SU-DHL-6 (cell line): ENCODE results near the gene MSANTD1.

ENCODE experiments used
- H2AFZ ChIP-seq: fragments of 200-600 bp; sonication (generic); 2 replicates; pipeline ENCODE4 v1.6.1; 2014; ENCODE audit warnings: low read depth, mild to moderate bottlenecking, moderate library complexity, mixed read lengths, antibody characterized with exemption, low read length; ENCODE audit not compliant: severe bottlenecking
- H3F3A ChIP-seq: fragments of 200-600 bp; shearing (Covaris generic); 2 replicates; pipeline ENCODE4 v1.6.0; 2016; ENCODE audit warnings: antibody characterized with exemption, mild to moderate bottlenecking; ENCODE audit not compliant: insufficient read depth
- H3K27ac ChIP-seq: fragments of 200-600 bp; sonication (generic); 2 replicates; pipeline ENCODE4 v1.5.1; 2016; ENCODE audit warnings: low read depth, mild to moderate bottlenecking, low read length, moderate library complexity, mixed read lengths
- H3K27me3 ChIP-seq: fragments of 200-600 bp; sonication (generic), shearing (Covaris generic); 2 replicates; pipeline ENCODE4 v1.6.0; 2014; ENCODE audit warnings: mild to moderate bottlenecking, low read length
- H3K36me3 ChIP-seq: fragments of 200-600 bp; sonication (generic); 2 replicates; pipeline ENCODE4 v1.6.1; 2014; ENCODE audit warnings: mild to moderate bottlenecking, low read length, mixed read lengths
- H3K4me2 ChIP-seq: fragments of 300-600, 200-600 bp; shearing (Covaris generic), sonication (generic); 2 replicates; pipeline ENCODE4 v1.6.0; 2014; ENCODE audit warnings: low read length, low read depth, mild to moderate bottlenecking; ENCODE audit not compliant: poor library complexity, severe bottlenecking
- H3K4me3 ChIP-seq: fragments of 200-600 bp; sonication (generic); 2 replicates; pipeline ENCODE4 v1.5.1; 2014; ENCODE audit warnings: antibody characterized with exemption, low read length, mild to moderate bottlenecking, mixed read lengths; ENCODE audit not compliant: insufficient read depth, poor library complexity, severe bottlenecking
- H3K79me2 ChIP-seq: fragments of 200-600 bp; sonication (generic); 2 replicates; pipeline ENCODE4 v1.6.1; 2014; ENCODE audit warnings: mild to moderate bottlenecking, low read length, moderate library complexity; ENCODE audit not compliant: insufficient read depth
- H3K9ac ChIP-seq: fragments of 200-600 bp; sonication (generic); 2 replicates; pipeline ENCODE4 v1.7.0; 2014; ENCODE audit warnings: mild to moderate bottlenecking, low read length
- H3K9me2 ChIP-seq: fragments of 200-600 bp; sonication (generic); replicated peaks from 2 replicates; pipeline ENCODE4 v1.6.1; 2014; ENCODE audit warnings: low read length; ENCODE audit not compliant: insufficient read depth
- H3K9me3 ChIP-seq: fragments of 200-600 bp; sonication (generic); 2 replicates; pipeline ENCODE4 v1.6.1; 2014; ENCODE audit warnings: low read length, mixed read lengths; ENCODE audit not compliant: insufficient read depth
- H4K20me1 ChIP-seq: fragments of 200-600 bp; sonication (generic); 2 replicates; pipeline ENCODE4 v1.6.1; 2014; ENCODE audit warnings: low read depth, mild to moderate bottlenecking, antibody characterized with exemption, low read length, moderate library complexity, mixed read lengths
- CTCF ChIP-seq: fragments of 200-600 bp; sonication (generic); IDR thresholded peaks from one replicate; pipeline ENCODE4 v1.5.1; 2017; ENCODE audit warnings: antibody characterized with exemption, mild to moderate bottlenecking, low read length, moderate library complexity; ENCODE audit not compliant: insufficient read depth, poor library complexity, severe bottlenecking
- EZH2phosphoT487 ChIP-seq: fragments of 200-600 bp; sonication (generic), shearing (Covaris generic); conservative IDR thresholded peaks from 2 replicates; pipeline ENCODE4 v1.6.1; 2018; ENCODE audit warnings: mild to moderate bottlenecking, antibody characterized with exemption, low read length, moderate library complexity, mixed read lengths

The MSANTD1 gene

GRCh38 chr4:3244747-3245146, 4.2 kb upstream of the MSANTD1 start:
- no peak overlapping the region for H2AFZ ChIP-seq
- no peak overlapping the region for H3K4me3 ChIP-seq
- H3F3A ChIP-seq = no peaks in the 10 kb centered on the region
- TF ChIP-seq CTCF (no peak), EZH2phosphoT487 (no peak)
- H3K9ac ChIP-seq = no peak overlapping the region
- H3K36me3 ChIP-seq = no peaks in the 10 kb centered on the region
- H3K27ac ChIP-seq = no peak overlapping the region
- no peaks in the 10 kb centered on the region for H3K9me2 ChIP-seq
- no peaks in the 10 kb centered on the region for H3K9me3 ChIP-seq
- H3K27me3 ChIP-seq = no peaks in the 10 kb centered on the region
- no peak overlapping the region for H3K4me2 ChIP-seq
- no peaks in the 10 kb centered on the region for H4K20me1 ChIP-seq
- no peaks in the 10 kb centered on the region for H3K79me2 ChIP-seq

GRCh38 chr4:3245676-3246075, 3.3 kb upstream of the MSANTD1 start:
- H3K9me3 ChIP-seq = no peaks in the 10 kb centered on the region
- H3K27ac ChIP-seq = no peak overlapping the region
- no peak overlapping the region for H3K4me3 ChIP-seq
- no peak overlapping the region for H2AFZ ChIP-seq
- H4K20me1 ChIP-seq = no peaks in the 10 kb centered on the region
- H3K27me3 ChIP-seq = no peaks in the 10 kb centered on the region
- no peak for TF ChIP-seq EZH2phosphoT487
- no peak for TF ChIP-seq CTCF
- H3K79me2 ChIP-seq = no peaks in the 10 kb centered on the region
- H3K9ac ChIP-seq = no peak overlapping the region
- no peak overlapping the region for H3K4me2 ChIP-seq
- no peaks in the 10 kb centered on the region for H3F3A ChIP-seq
- no peaks in the 10 kb centered on the region for H3K36me3 ChIP-seq
- H3K9me2 ChIP-seq = no peaks in the 10 kb centered on the region

GRCh38 chr4:3246458-3247398, 2.2 kb upstream of the MSANTD1 start:
- no peak overlapping the region for H3K27ac ChIP-seq
- H3K4me3 ChIP-seq = no peak overlapping the region
- no peaks in the 10 kb centered on the region for H3K9me3 ChIP-seq
- no peaks in the 10 kb centered on the region for H3K36me3 ChIP-seq
- no peaks in the 10 kb centered on the region for H4K20me1 ChIP-seq
- TF ChIP-seq CTCF (no peak), EZH2phosphoT487 (no peak)
- H3K27me3 ChIP-seq = no peaks in the 10 kb centered on the region
- H3K79me2 ChIP-seq = no peaks in the 10 kb centered on the region
- H3K9ac ChIP-seq = no peak overlapping the region
- no peak overlapping the region for H2AFZ ChIP-seq
- no peaks in the 10 kb centered on the region for H3F3A ChIP-seq
- H3K4me2 ChIP-seq = no peak overlapping the region
- H3K9me2 ChIP-seq = no peaks in the 10 kb centered on the region
